NT2/D1 (cell line): ENCODE results near the gene PLA2G5.
"Not testable (repeated sequence)": the region's sequence is repeated elsewhere in the genome, so short reads cannot be mapped to it uniquely, and the experiment has no call there.

Experiments used
- DNase-seq: peaks from one replicate; pipeline ENCODE4 v3.0.0-alpha.2; 2011; ENCODE audit warnings: low read depth, low spot score
- H3K27me3 ChIP-seq: 2 replicates; pipeline ENCODE4 v1.6.0; 2011; ENCODE audit warnings: mild to moderate bottlenecking; ENCODE audit not compliant: insufficient read length, insufficient read depth
- H3K36me3 ChIP-seq: 2 replicates; pipeline ENCODE4 v1.6.1; 2011; ENCODE audit warnings: mild to moderate bottlenecking, low read length, mixed read lengths; ENCODE audit not compliant: insufficient read depth, insufficient read length
- H3K4me1 ChIP-seq: 2 replicates; pipeline ENCODE4 v1.5.1; 2011; ENCODE audit not compliant: insufficient read depth, insufficient read length
- H3K4me3 ChIP-seq: 2 replicates; pipeline ENCODE4 v1.5.1; 2011; ENCODE audit warnings: low read depth; ENCODE audit not compliant: insufficient read length
- H3K9ac ChIP-seq: 2 replicates; pipeline ENCODE4 v1.6.0; 2011; ENCODE audit warnings: low read depth; ENCODE audit not compliant: insufficient read length
- H3K9me3 ChIP-seq: 2 replicates; pipeline ENCODE4 v1.5.1; 2011; ENCODE audit warnings: mild to moderate bottlenecking, low read length; ENCODE audit not compliant: insufficient read depth
- SUZ12 ChIP-seq: IDR thresholded peaks from 2 replicates; pipeline ENCODE4 v1.6.1; 2011; ENCODE audit not compliant: insufficient read length, insufficient read depth; ENCODE audit errors: extremely low read depth
- YY1 ChIP-seq: IDR thresholded peaks from 2 replicates; pipeline ENCODE4 v1.6.1; 2011; ENCODE audit not compliant: insufficient read length, insufficient read depth
- ZNF274 ChIP-seq: IDR thresholded peaks from 2 replicates; pipeline ENCODE4 v1.6.1; 2011; ENCODE audit warnings: mild to moderate bottlenecking, low read depth, low read length

Gene PLA2G5

DNA sequence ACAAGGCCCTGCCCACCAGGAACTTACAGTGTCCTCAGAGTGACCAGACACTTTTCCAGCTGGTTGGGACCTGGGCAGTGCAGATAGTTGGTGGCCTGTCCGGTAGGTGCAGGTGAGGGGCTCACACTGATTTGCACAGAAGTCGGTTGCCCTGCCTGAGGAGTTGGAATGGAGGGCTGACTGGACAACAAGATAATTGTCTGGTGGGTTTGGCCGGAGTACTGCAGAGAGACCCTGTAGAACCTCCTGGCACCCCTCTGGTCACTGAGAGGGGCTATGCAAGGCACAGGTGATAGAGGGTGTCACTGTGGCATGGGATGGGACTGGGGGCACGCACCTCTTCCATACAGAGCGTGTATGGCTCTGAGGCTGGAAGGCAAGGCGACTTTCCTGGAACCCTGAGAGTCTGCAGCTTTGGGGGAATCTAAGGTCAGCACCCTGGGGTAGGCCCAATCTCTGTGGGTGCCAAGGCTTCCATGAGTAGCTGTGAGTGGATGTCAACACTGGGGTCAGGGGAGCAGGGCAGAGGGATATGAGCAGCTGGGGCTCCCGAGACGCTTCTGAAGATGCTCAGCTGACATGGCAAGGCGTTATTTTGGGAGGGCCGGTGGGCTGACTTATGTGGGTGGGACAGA lies 56.9 kb downstream of the PLA2G5 start:
- no peaks in the 10 kb centered on the region for H3K27me3 ChIP-seq
- TF ChIP-seq SUZ12, result no peak
- DNase-seq, result no peak
- no peaks in the 10 kb centered on the region for H3K4me1 ChIP-seq
- no peak overlapping the region for H3K9ac ChIP-seq
- H3K36me3 ChIP-seq, result no peaks in the 10 kb centered on the region
- no peak overlapping the region for H3K4me3 ChIP-seq
- H3K9me3 ChIP-seq, result peaks cover 4% of the 10 kb centered on the region; the same call in 1 of the 2 replicates

DNA sequence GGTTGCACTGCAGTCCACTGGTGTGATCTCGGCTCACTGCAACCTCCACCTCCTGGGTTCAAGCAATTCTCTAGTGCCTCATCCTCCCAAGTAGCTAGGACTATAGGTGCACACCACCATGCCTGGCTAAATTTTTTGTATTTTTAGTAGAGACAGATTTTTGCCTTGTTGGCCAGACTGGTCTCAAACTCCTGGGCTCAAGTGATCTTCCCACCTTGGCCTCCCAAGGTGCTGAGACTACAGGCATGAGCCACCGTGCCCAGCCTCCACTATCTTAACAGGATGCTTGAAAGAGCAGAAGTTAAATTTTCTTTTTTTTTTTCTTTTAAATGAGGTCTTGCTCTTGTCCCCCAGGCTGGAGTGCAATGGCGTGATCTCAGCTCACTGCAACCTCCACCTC lies 60.5 kb downstream of the PLA2G5 start:
- not testable (repeated sequence) for H3K4me3 ChIP-seq, H3K27me3 ChIP-seq, H3K36me3 ChIP-seq, DNase-seq, H3K4me1 ChIP-seq, H3K9me3 ChIP-seq, H3K9ac ChIP-seq

DNA sequence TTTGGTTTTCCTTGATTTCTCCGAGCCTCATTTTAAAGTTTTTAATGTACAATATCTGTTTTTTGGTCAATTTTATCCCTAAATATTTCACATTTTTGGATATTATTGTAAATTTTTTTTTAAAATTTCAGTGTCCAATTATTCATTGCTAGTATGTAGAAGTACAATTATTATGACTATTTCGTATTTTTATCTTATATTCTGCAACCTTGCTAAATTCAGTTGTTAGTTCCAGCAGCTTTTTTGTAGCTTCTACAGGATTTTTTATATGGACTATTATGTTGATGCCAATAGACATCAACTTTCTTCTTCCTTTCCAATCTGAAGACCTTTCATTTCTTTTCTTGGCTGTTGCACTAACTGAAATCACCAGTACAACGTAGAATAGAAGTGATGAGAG lies 65.0 kb downstream of the PLA2G5 start:
- Histone ChIP-seq H3K9me3 (peaks cover 10% of the 10 kb centered on the region; the same call in 1 of the 2 replicates), H3K4me1 (no peaks in the 10 kb centered on the region), H3K27me3 (no peaks in the 10 kb centered on the region), H3K4me3 (no peak overlapping the region), H3K36me3 (no peaks in the 10 kb centered on the region), H3K9ac (no peak overlapping the region)
- TF ChIP-seq YY1 (no peak), ZNF274 (no peak), SUZ12 (no peak)
- no peak for DNase-seq

DNA sequence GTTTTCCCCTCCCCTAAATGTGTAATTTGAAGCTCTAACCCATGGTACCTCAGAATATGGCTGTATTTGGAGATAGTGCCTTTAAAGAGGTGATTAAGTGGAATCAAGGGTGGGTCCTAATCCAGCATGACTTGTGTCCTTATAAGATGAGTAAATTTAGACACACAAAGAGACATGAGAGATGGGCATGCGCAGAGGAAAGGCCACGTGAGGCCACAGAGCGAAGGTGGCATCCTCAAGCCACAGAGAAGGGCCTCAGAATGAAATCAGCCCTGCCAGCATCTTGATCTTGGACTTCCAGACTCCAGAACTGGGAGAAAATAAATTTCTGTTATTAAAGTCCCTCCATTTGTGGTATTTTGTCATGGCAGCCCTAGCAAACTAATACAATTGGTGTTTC lies 66.3 kb downstream of the PLA2G5 start:
- Histone ChIP-seq H3K9me3 (peaks cover 10% of the 10 kb centered on the region; the same call in 1 of the 2 replicates), H3K4me3 (no peak overlapping the region), H3K36me3 (no peaks in the 10 kb centered on the region), H3K9ac (no peak overlapping the region), H3K4me1 (no peaks in the 10 kb centered on the region), H3K27me3 (no peaks in the 10 kb centered on the region)
- no peak for DNase-seq
- no peak for TF ChIP-seq YY1
- no peak for TF ChIP-seq ZNF274
- TF ChIP-seq SUZ12, result no peak

DNA sequence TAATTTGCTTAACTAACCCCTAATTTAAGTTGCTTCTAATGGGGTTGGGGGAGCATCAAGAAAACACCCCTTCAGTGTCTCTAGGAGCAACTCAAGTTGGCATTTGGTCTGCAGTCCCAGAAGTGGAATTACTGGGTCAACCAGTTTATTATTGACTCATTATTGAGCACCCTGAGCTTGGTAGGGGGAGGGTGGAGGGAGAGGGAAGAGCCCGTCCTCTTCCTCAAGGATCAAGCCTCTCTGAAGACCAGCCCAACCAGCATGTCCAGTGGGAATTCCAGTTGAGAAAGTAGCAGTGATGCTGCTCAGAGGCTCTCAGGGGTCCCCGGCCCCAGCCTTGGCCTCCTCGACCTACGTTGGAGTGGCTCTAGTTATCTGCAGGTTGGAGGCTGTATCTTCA lies 67.1 kb downstream of the PLA2G5 start:
- H3K9ac ChIP-seq, result no peak overlapping the region
- no peak overlapping the region for H3K4me3 ChIP-seq

DNA sequence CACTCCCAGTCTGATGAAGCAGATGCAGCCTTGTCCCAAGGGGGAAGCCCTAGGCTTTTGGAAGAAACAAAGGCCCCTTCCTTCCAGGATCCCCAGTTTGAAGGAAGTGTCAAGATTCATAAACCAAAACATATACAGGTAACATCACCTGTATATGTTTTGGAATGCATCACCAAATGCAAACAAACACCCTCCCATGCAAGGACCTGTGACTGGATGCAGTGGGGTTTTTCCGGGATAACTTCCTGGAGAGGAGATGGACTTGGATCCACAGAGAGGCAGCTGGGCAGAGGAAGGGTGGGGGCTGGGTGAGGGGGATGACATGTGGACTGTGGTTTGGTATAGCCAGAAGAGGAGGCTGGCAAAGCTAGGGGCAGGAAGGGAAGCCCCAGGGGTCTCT lies 67.6 kb downstream of the PLA2G5 start:
- TF ChIP-seq SUZ12 (no peak), YY1 (no peak), ZNF274 (no peak)
- Histone ChIP-seq H3K4me3 (no peak overlapping the region), H3K9me3 (peaks cover 10% of the 10 kb centered on the region; the same call in 1 of the 2 replicates), H3K4me1 (no peaks in the 10 kb centered on the region), H3K9ac (no peak overlapping the region), H3K27me3 (no peaks in the 10 kb centered on the region), H3K36me3 (no peaks in the 10 kb centered on the region)
- no peak for DNase-seq

More for the DNA sequence above, 67.1 kb downstream of the PLA2G5 start:
- no peak for DNase-seq
- H3K27me3 ChIP-seq, result no peaks in the 10 kb centered on the region
- no peaks in the 10 kb centered on the region for H3K4me1 ChIP-seq
- TF ChIP-seq ZNF274, result no peak
- no peak for TF ChIP-seq YY1
- TF ChIP-seq SUZ12, result no peak
- H3K9me3 ChIP-seq, result peaks cover 10% of the 10 kb centered on the region; the same call in 1 of the 2 replicates
- H3K36me3 ChIP-seq, result no peaks in the 10 kb centered on the region

DNA sequence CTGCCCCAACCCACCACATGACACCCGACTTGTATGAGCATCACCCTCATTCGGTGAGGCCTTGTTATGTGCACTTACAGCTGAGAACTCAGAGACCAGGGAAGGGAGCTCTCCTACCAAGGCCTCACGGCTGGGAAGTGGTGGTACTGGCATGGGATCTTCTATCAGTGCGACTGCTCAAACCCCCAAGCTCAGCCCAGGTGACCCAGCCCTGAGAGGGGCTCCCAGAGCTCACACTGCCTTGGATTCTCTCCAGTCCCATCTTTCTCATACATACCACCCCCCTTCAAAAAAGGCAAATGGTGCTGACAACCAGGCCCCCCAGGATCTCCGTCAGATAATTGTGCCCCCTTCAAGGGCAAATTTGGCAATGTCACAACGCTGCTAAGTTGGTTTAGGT lies 68.4 kb downstream of the PLA2G5 start:
- Histone ChIP-seq H3K36me3 (no peaks in the 10 kb centered on the region), H3K9me3 (peaks cover 10% of the 10 kb centered on the region; the same call in 1 of the 2 replicates), H3K9ac (no peak overlapping the region), H3K4me3 (no peak overlapping the region), H3K4me1 (no peaks in the 10 kb centered on the region), H3K27me3 (no peaks in the 10 kb centered on the region)
- no peak for TF ChIP-seq YY1
- TF ChIP-seq ZNF274, result no peak
- TF ChIP-seq SUZ12, result no peak
- DNase-seq, result no peak
